Stimulated activated CD4-positive, alpha-beta T cell treated with anti-CD3 and anti-CD28 coated beads, TNF-alpha, amount 100 ng/mL, for 4 hours (primary cell): ENCODE data around the gene RGCC.

Experiments used
- DNase-seq, 3 experiments: peaks; one replicate each; pipeline ENCODE4 v3.0.0-alpha.2; 2020; ENCODE audit warnings: low read depth in 3 of 3

Gene RGCC

DNA sequence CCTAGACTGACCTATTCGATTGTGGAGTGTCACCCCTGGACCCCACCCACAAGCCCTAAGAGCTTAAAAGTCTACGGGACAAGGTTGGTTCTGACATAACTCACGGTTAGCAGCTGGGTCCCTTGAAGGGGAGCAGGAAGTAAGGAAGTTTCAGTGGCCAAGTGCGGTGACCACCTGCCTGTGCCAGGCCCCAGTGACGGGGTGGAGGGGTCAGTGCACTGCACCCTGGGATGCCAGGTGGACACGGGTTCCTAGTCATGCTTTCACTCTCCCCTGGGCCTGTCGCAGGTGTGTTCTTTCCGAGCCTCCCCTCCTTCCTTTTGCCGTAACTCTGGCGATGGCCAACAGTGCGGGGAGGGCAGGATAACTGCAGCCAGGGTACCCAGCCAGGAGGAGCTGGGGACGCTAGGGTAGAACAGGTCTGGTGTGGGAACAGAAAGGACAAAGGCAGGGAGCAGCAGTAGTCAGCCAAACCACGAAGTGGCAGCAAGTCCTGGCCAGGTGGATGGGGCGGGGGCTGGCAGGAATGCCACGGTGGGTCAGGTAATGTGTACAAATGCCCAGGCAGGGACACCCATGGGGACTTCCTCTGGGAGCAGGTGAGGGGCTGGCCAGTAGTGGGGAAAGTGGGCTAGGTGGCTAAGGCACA, 58.3 kb downstream of the RGCC start:
- DNase-seq = no peak

DNA sequence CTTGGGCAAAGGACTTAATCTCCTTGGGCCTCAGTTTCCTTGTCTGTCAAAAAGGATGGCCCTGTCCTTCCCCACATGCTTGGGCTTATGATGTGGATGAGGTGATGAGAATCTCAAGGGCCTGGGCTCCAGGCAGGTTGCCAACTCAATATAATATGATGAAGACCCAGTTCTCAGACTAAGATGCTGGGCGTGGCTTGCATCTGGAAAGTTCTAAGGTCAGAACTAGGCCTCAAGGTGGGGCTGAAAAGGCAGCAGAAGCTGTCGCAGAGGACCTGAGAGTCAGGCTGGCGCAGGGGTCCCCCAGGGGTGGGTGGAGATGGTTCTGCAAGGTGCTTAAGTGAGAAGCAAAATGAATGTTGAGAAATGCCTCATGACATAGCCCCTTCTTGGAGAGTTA, 58.8 kb downstream of the RGCC start:
- no peak for DNase-seq

DNA sequence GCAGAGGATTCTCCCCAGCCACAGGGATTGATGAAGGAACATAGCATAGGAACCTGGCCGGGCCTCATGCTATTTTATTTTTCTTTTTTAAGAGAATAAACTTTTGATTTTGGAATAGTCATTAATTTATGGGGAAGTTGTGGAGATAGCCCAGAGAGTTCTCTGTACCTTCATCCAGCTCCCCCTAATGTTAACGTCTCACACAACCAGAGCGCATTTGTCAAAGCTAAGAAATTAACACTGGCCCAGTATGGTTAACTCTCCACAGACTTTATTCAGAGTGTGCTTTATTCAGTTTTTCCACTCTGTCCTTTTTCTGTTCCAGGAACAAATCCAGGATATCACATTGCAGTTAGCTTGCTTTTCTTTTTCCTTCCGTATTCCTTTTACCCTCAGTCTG, 59.4 kb downstream of the RGCC start:
- DNase-seq = no peak

DNA sequence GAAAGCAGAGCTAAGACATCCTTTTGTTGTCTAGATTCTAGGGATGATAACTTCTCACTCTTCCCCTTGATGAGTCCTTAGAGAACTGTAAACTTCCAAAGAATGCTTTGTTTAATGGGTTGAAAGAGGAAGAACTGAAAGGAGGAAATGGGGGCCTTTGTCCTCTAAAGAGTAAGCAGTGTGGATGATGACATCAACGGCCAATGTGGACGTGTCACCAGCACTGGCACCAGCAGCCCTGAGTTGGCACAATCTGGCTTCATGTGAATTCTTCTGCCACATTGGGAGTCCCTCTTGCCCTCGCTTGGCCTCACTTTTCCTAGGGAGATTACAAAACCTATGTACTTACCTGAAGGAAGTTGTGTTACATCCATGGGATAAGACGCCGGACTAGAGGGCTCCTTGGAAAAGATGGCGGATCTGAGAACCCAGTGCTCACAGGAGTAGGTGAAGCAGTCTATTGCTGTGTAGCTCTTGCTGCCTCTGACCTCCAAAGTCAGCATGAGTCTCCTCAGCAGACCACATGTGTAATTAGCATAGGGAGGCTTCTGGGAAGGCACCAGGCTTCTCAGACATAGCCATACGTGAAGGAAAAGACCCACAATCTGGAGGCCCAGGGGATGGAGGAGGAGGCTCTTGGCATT, 62.8 kb downstream of the RGCC start:
- DNase-seq = no peak
